Hepatocyte (in vitro differentiated cells): ENCODE data around the gene CHIT1.

Experiments
- EZH2 ChIP-seq: fragments of 200-600 bp; sonication (generic); IDR thresholded peaks from 2 replicates; pipeline ENCODE4 v1.6.1; 2016; ENCODE audit warnings: antibody characterized with exemption, mild to moderate bottlenecking, borderline replicate concordance
- TF ChIP-seq, protein P1 (sequence below): fragments of 200-600 bp; sonication (generic); IDR thresholded peaks from 2 replicates; pipeline ENCODE4 v1.5.1; 2016; ENCODE audit warnings: antibody characterized with exemption, mild to moderate bottlenecking; ENCODE audit not compliant: poor library complexity

DNA sequence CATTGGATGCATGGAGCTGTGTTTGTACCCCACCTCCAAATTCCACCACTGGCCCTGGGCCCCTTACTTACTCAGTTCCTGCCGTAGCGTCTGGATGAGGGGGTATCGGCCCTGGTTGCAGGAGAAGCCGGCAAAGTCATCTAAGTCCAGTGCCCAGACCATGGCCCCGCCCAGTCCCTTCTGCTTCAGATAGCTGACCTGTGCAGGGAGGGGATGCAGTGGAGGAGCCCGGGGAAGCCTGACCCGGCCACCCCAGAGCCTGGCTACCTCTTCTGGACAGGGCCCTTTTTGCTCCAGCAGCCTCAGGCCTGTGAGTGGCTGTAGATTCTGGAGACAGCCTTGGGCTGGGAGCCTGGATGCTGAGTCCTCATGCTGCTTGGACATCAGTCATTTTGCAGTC, 11.8 kb downstream of the CHIT1 start:
- TF ChIP-seq, protein P1, sequence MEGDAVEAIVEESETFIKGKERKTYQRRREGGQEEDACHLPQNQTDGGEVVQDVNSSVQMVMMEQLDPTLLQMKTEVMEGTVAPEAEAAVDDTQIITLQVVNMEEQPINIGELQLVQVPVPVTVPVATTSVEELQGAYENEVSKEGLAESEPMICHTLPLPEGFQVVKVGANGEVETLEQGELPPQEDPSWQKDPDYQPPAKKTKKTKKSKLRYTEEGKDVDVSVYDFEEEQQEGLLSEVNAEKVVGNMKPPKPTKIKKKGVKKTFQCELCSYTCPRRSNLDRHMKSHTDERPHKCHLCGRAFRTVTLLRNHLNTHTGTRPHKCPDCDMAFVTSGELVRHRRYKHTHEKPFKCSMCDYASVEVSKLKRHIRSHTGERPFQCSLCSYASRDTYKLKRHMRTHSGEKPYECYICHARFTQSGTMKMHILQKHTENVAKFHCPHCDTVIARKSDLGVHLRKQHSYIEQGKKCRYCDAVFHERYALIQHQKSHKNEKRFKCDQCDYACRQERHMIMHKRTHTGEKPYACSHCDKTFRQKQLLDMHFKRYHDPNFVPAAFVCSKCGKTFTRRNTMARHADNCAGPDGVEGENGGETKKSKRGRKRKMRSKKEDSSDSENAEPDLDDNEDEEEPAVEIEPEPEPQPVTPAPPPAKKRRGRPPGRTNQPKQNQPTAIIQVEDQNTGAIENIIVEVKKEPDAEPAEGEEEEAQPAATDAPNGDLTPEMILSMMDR, result no peak
- no peak for TF ChIP-seq EZH2
